CD4-positive, alpha-beta T cell (primary cell): ENCODE measurements around the gene NFATC1. TPM values are rescaled to one million over a fixed set of nuclear protein-coding genes. Genes with fewer than 3 reads are reported as not detected.

Experiments used
- ATAC-seq: fragments of 200-7000 bp; cut with Tn5 transposase; one replicate; pipeline ENCODE4 v1.10.0; 2022; ENCODE audit warnings: mild to moderate bottlenecking; ENCODE audit not compliant: poor library complexity
- CTCF ChIA-PET: fragments of 350-600 bp; sonication (Branson Sonifier 250); formaldehyde crosslinking; loops from one replicate; lab custom pipeline; 2021; ENCODE audit warnings: antibody characterized with exemption, inconsistent platforms; lab: Charles Lee
- POLR2A ChIA-PET: fragments of 350-600 bp; sonication (Branson Sonifier 250); formaldehyde crosslinking; loops from one replicate; lab custom pipeline; 2021; ENCODE audit warnings: antibody characterized with exemption, inconsistent platforms; lab: Charles Lee
- DNase-seq, 14 experiments: peaks; one replicate each; pipeline ENCODE4 v3.0.0-alpha.2; 2013 to 2020; ENCODE audit warnings: mixed read lengths in 2 of 14
- H3K27ac ChIP-seq, 2 donors: one replicate each; pipeline versions ENCODE4 v1.5.1 to v1.7.0; 2013; ENCODE audit warnings: low read length in 2 of 2, low read depth in 1 of 2, mild to moderate bottlenecking in 1 of 2
- H3K27me3 ChIP-seq, 2 experiments: 1 replicate in 1 of 2; 2 replicates in 1 of 2; pipeline versions ENCODE4 v1.6.1 to v1.7.0; 2013; ENCODE audit warnings: low read length in 2 of 2, control low read depth in 1 of 2, mild to moderate bottlenecking in 1 of 2, moderate library complexity in 1 of 2; ENCODE audit not compliant: insufficient read depth in 2 of 2, control insufficient read depth in 1 of 2
- H3K36me3 ChIP-seq: one replicate; pipeline ENCODE4 v1.6.1; 2013; ENCODE audit warnings: low read length, control low read depth; ENCODE audit not compliant: insufficient read depth
- H3K4me1 ChIP-seq: one replicate; pipeline ENCODE4 v1.6.1; 2013; ENCODE audit warnings: low read length, control low read depth; ENCODE audit not compliant: insufficient read depth
- H3K4me3 ChIP-seq: one replicate; pipeline ENCODE4 v1.5.1; 2013; ENCODE audit warnings: mild to moderate bottlenecking, low read length, moderate library complexity
- H3K9me3 ChIP-seq, 2 experiments: 1 replicate in 1 of 2; 2 replicates in 1 of 2; pipeline versions ENCODE4 v1.6.1 to v1.7.0; 2013; ENCODE audit warnings: low read length in 2 of 2, mild to moderate bottlenecking in 2 of 2, control low read depth in 1 of 2, moderate library complexity in 1 of 2; ENCODE audit not compliant: control insufficient read depth in 1 of 2, insufficient read depth in 1 of 2
- H3K27ac Mint-ChIP-seq: one replicate; pipeline ENCODE4 v1.8.0; 2020; ENCODE audit warnings: mixed read lengths
- H3K27me3 Mint-ChIP-seq: one replicate; pipeline ENCODE4 v1.8.0; 2021; ENCODE audit warnings: mixed read lengths
- H3K36me3 Mint-ChIP-seq: one replicate; pipeline ENCODE4 v1.8.0; 2021; ENCODE audit warnings: low read depth, mixed read lengths
- H3K4me1 Mint-ChIP-seq: one replicate; pipeline ENCODE4 v1.8.0; 2021; ENCODE audit warnings: low read depth, mixed read lengths
- H3K4me3 Mint-ChIP-seq: one replicate; pipeline ENCODE4 v1.8.0; 2020; ENCODE audit warnings: mild to moderate bottlenecking, mixed read lengths
- H3K9me3 Mint-ChIP-seq: one replicate; pipeline ENCODE4 v1.8.0; 2020; ENCODE audit warnings: mixed read lengths
- CTCF ChIP-seq: fragments of 200-600 bp; IDR thresholded peaks from one replicate; pipeline ENCODE4 v1.8.0; 2022; ENCODE audit warnings: antibody characterized with exemption, mild to moderate bottlenecking
- intact Hi-C, 2 experiments: fragments of 100-400 bp; cut with DNase I in 1 of 2; cut with micrococcal nuclease in 1 of 2; formaldehyde crosslinking; loops; one replicate each; pipeline versions ENCODE4 v1.15.1 to v1.9.0; 2023 to 2025; cut with DNase I, micrococcal nuclease
- total RNA-seq, 174 experiments: library from RNA in 2 of 174; stranded (reverse) in 2 of 174; gene quantifications; one replicate each; pipeline ENCODE4 v1.2.3 and lab custom pipeline; 2021 to 2026

The NFATC1 gene
- total RNA-seq, 2 experiments from 2014 or later, result 107 to 113 TPM

GRCh38 chr18:79426376-79427300 lies 30.9 kb downstream of the NFATC1 start:
- Mint-ChIP-seq H3K27me3 (no peaks in the 10 kb centered on the region), H3K27ac (no peak overlapping the region), H3K36me3 (peaks cover 53% of the 10 kb centered on the region), H3K4me1 (peaks cover 44% of the 10 kb centered on the region), H3K4me3 (no peak overlapping the region), H3K9me3 (no peaks in the 10 kb centered on the region)
- Histone ChIP-seq H3K27me3 (no peaks in the 10 kb centered on the region), H3K4me3 (no peak overlapping the region), H3K4me1 (peaks cover 21% of the 10 kb centered on the region), H3K27ac (no peak overlapping the region), H3K36me3 (peaks cover 34% of the 10 kb centered on the region), H3K9me3 (no peaks in the 10 kb centered on the region)
- ATAC-seq (no peak), DNase-seq (no peak)
- intact Hi-C loops, result no loop called here
- POLR2A ChIA-PET, result interaction anchor here (0.7 kb wide), 1 partner anchor 26 kb away, joined by 3 read pairs; no protein-coding TSS in a partner anchor
- TF ChIP-seq CTCF, result no peak
- CTCF ChIA-PET, result no interaction called here

GRCh38 chr18:79427368-79428225 lies 31.9 kb downstream of the NFATC1 start:
- ChIA-PET CTCF (no interaction called here), POLR2A (no interaction called here)
- H3K4me1 Mint-ChIP-seq, result peaks cover 40% of the 10 kb centered on the region
- H3K9me3 Mint-ChIP-seq, result no peaks in the 10 kb centered on the region
- peaks cover 32% of the 10 kb centered on the region for H3K36me3 ChIP-seq
- H3K27me3 Mint-ChIP-seq, result no peaks in the 10 kb centered on the region
- no peak for DNase-seq
- no peaks in the 10 kb centered on the region for H3K27me3 ChIP-seq
- intact Hi-C loops, result no loop called here
- H3K27ac Mint-ChIP-seq, result peak overlapping the region; percentile 72
- H3K4me1 ChIP-seq, result peaks cover 24% of the 10 kb centered on the region
- H3K9me3 ChIP-seq, result no peaks in the 10 kb centered on the region
- ATAC-seq, result no peak
- no peak overlapping the region for H3K4me3 Mint-ChIP-seq
- peaks cover 47% of the 10 kb centered on the region for H3K36me3 Mint-ChIP-seq
- no peak overlapping the region for H3K4me3 ChIP-seq
- H3K27ac ChIP-seq, result no peak overlapping the region
- no peak for TF ChIP-seq CTCF

- POLR2A ChIA-PET, result no interaction called here
- peak overlapping the region; percentile 72 for H3K27ac Mint-ChIP-seq
- H3K36me3 Mint-ChIP-seq, result peaks cover 52% of the 10 kb centered on the region
Observed at GRCh38 chr18:79428287-79428686, 32.6 kb downstream of the NFATC1 start.

More at GRCh38 chr18:79428287-79428686, 32.6 kb downstream of the NFATC1 start:
- no peak overlapping the region for H3K27ac ChIP-seq
- H3K36me3 ChIP-seq, result peaks cover 29% of the 10 kb centered on the region
- Mint-ChIP-seq H3K4me1 (peaks cover 45% of the 10 kb centered on the region), H3K27me3 (no peaks in the 10 kb centered on the region), H3K9me3 (no peaks in the 10 kb centered on the region), H3K4me3 (no peak overlapping the region)
- no peaks in the 10 kb centered on the region for H3K27me3 ChIP-seq
- no peak for TF ChIP-seq CTCF
- no peak for ATAC-seq
- no peaks in the 10 kb centered on the region for H3K9me3 ChIP-seq
- H3K4me1 ChIP-seq, result peaks cover 23% of the 10 kb centered on the region
- no peak overlapping the region for H3K4me3 ChIP-seq
- CTCF ChIA-PET, result no interaction called here
- intact Hi-C loops, result no loop called here
- no peak for DNase-seq
